ENCODE measurements around the gene GIPC2. TPM values are rescaled to one million over a fixed set of nuclear protein-coding genes. Genes with fewer than 3 reads are reported as not detected.

Gene GIPC2
- polyA plus RNA-seq, 1 donor (not counting 4 experiments of a cell fraction or from before 2014, with no cell fraction given), result 0.28 TPM

GRCh38 chr1:78078358-78078757, 32.6 kb downstream of the GIPC2 start:
- Histone ChIP-seq H3K4me3 (ENCODE audit: control insufficient read depth in 2 of 3, extremely low read depth in 1 of 3, insufficient read depth in 2 of 3, low read depth in 1 of 3, low read length in 3 of 3) (no peak overlapping the region), H2AFZ (ENCODE audit: control insufficient read depth, low read length) (no peak overlapping the region), H3K4me2 (ENCODE audit: control insufficient read depth, extremely low read depth, insufficient read depth, low read depth, low read length) (no peak overlapping the region), H3K27me3 (ENCODE audit: control insufficient read depth, extremely low read depth, insufficient read depth, low read length) (no peaks in the 10 kb centered on the region), H4K20me1 (ENCODE audit: control insufficient read depth, extremely low read depth, insufficient read depth, low read length) (no peaks in the 10 kb centered on the region), H3K36me3 (ENCODE audit: control insufficient read depth in 2 of 2, extremely low read depth in 1 of 2, insufficient read depth in 2 of 2, low read length in 2 of 2) (no peaks in the 10 kb centered on the region), H3K9me3 (ENCODE audit: control insufficient read depth, low read depth, low read length) (no peaks in the 10 kb centered on the region), H3K9ac (ENCODE audit: control insufficient read depth, extremely low read depth, insufficient read depth, low read length) (no peak overlapping the region), H3K27ac (ENCODE audit: control insufficient read depth, insufficient read depth, low read length) (no peak overlapping the region), H3K9me1 (ENCODE audit: control insufficient read depth, extremely low read depth, insufficient read depth, low read length) (no peaks in the 10 kb centered on the region), H3K4me1 (ENCODE audit: control insufficient read depth, extremely low read depth, insufficient read depth, low read length) (no peaks in the 10 kb centered on the region), H3K79me2 (ENCODE audit: control insufficient read depth, insufficient read depth, low read length) (no peaks in the 10 kb centered on the region)
- no peak for TF ChIP-seq EZH2 (IDR thresholded peaks at IDR 0.05; ENCODE audit: low read length)
- TF ChIP-seq, protein P1, sequence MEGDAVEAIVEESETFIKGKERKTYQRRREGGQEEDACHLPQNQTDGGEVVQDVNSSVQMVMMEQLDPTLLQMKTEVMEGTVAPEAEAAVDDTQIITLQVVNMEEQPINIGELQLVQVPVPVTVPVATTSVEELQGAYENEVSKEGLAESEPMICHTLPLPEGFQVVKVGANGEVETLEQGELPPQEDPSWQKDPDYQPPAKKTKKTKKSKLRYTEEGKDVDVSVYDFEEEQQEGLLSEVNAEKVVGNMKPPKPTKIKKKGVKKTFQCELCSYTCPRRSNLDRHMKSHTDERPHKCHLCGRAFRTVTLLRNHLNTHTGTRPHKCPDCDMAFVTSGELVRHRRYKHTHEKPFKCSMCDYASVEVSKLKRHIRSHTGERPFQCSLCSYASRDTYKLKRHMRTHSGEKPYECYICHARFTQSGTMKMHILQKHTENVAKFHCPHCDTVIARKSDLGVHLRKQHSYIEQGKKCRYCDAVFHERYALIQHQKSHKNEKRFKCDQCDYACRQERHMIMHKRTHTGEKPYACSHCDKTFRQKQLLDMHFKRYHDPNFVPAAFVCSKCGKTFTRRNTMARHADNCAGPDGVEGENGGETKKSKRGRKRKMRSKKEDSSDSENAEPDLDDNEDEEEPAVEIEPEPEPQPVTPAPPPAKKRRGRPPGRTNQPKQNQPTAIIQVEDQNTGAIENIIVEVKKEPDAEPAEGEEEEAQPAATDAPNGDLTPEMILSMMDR (optimal IDR thresholded peaks at IDR 0.05 in 1 of 3, IDR thresholded peaks at IDR 0.05 in 1 of 3, conservative IDR thresholded peaks at IDR 0.05 in 1 of 3; ENCODE audit: extremely low read depth in 1 of 3, insufficient read depth in 2 of 3, low read length in 3 of 3), result no peak
- dilution Hi-C loops (cut with MboI; ENCODE audit: extremely low pct_ligation_motif_present, low sequenced_read_pairs), result no loop called here
- no peak for DNase-seq (ENCODE audit: low read depth, low spot score)
- no peak for FAIRE-seq

- Histone ChIP-seq H2AFZ (ENCODE audit: control insufficient read depth, low read length) (no peak overlapping the region), H3K4me2 (ENCODE audit: control insufficient read depth, extremely low read depth, insufficient read depth, low read depth, low read length) (no peak overlapping the region)
Observed at GRCh38 chr1:78079580-78079979, 33.8 kb downstream of the GIPC2 start.

More at GRCh38 chr1:78079580-78079979, 33.8 kb downstream of the GIPC2 start:
- Histone ChIP-seq H3K9me3 (ENCODE audit: control insufficient read depth, low read depth, low read length) (no peaks in the 10 kb centered on the region), H3K9me1 (ENCODE audit: control insufficient read depth, extremely low read depth, insufficient read depth, low read length) (no peaks in the 10 kb centered on the region), H4K20me1 (ENCODE audit: control insufficient read depth, extremely low read depth, insufficient read depth, low read length) (no peaks in the 10 kb centered on the region), H3K27ac (ENCODE audit: control insufficient read depth, insufficient read depth, low read length) (no peak overlapping the region), H3K4me1 (ENCODE audit: control insufficient read depth, extremely low read depth, insufficient read depth, low read length) (no peaks in the 10 kb centered on the region), H3K4me3 (ENCODE audit: control insufficient read depth in 2 of 3, extremely low read depth in 1 of 3, insufficient read depth in 2 of 3, low read depth in 1 of 3, low read length in 3 of 3) (no peak overlapping the region), H3K36me3 (ENCODE audit: control insufficient read depth in 2 of 2, extremely low read depth in 1 of 2, insufficient read depth in 2 of 2, low read length in 2 of 2) (no peaks in the 10 kb centered on the region), H3K79me2 (ENCODE audit: control insufficient read depth, insufficient read depth, low read length) (no peaks in the 10 kb centered on the region), H3K9ac (ENCODE audit: control insufficient read depth, extremely low read depth, insufficient read depth, low read length) (no peak overlapping the region), H3K27me3 (ENCODE audit: control insufficient read depth, extremely low read depth, insufficient read depth, low read length) (no peaks in the 10 kb centered on the region)
- TF ChIP-seq, protein P1 (optimal IDR thresholded peaks at IDR 0.05 in 1 of 3, IDR thresholded peaks at IDR 0.05 in 1 of 3, conservative IDR thresholded peaks at IDR 0.05 in 1 of 3; ENCODE audit: extremely low read depth in 1 of 3, insufficient read depth in 2 of 3, low read length in 3 of 3), result no peak
- no peak for TF ChIP-seq EZH2 (IDR thresholded peaks at IDR 0.05; ENCODE audit: low read length)
- dilution Hi-C loops (cut with MboI; ENCODE audit: extremely low pct_ligation_motif_present, low sequenced_read_pairs), result no loop called here
- DNase-seq (ENCODE audit: low read depth, low spot score) (no peak), FAIRE-seq (no peak)

Measured in keratinocyte (primary cell).